HG03378 (cell line): ENCODE measurements around the gene DCDC1.

ENCODE experiments used
- ATAC-seq: cut with Tn5 transposase; IDR thresholded peaks from one replicate; pipeline ENCODE4 v1.9.1; 2021; ENCODE audit warnings: mild to moderate bottlenecking, moderate library complexity; ENCODE audit not compliant: unreplicated experiment

DCDC1 gene

GRCh38 chr11:30860146-30860545 lies 509.4 kb downstream of the DCDC1 start:
- ATAC-seq, result no peak

- no peak for ATAC-seq
Measured at GRCh38 chr11:30859669-30860068, 509.9 kb downstream of the DCDC1 start.

GRCh38 chr11:30855383-30856006 lies 514.0 kb downstream of the DCDC1 start:
- no peak for ATAC-seq

GRCh38 chr11:30853439-30853838 lies 516.1 kb downstream of the DCDC1 start:
- ATAC-seq, result no peak

GRCh38 chr11:30852645-30853044 lies 516.9 kb downstream of the DCDC1 start:
- no peak for ATAC-seq

- ATAC-seq, result no peak
Measured at GRCh38 chr11:30852091-30852490, 517.4 kb downstream of the DCDC1 start.

- no peak for ATAC-seq
Measured at GRCh38 chr11:30837252-30837651, 532.3 kb downstream of the DCDC1 start.

- ATAC-seq, result no peak
Measured at GRCh38 chr11:30832831-30833230, 536.7 kb downstream of the DCDC1 start.

- no peak for ATAC-seq
Measured at GRCh38 chr11:30830681-30831080, 538.9 kb downstream of the DCDC1 start.

GRCh38 chr11:30826911-30827310 lies 542.6 kb downstream of the DCDC1 start:
- ATAC-seq, result no peak

GRCh38 chr11:30825723-30826122 lies 543.8 kb downstream of the DCDC1 start:
- no peak for ATAC-seq

- no peak for ATAC-seq
Measured at GRCh38 chr11:30823119-30823518, 546.4 kb downstream of the DCDC1 start.

GRCh38 chr11:30821438-30821965 lies 548.0 kb downstream of the DCDC1 start:
- ATAC-seq, result no peak

- no peak for ATAC-seq
Measured at GRCh38 chr11:30818721-30819120, 550.8 kb downstream of the DCDC1 start.

GRCh38 chr11:30816959-30817880 lies 552.3 kb downstream of the DCDC1 start:
- ATAC-seq, result no peak

GRCh38 chr11:30815619-30816018 lies 553.9 kb downstream of the DCDC1 start:
- no peak for ATAC-seq

GRCh38 chr11:30814737-30815136 lies 554.8 kb downstream of the DCDC1 start:
- ATAC-seq, result no peak
